22Rv1 (cell line): ENCODE data around the gene LGALS4.

ENCODE experiments used
- ZFX ChIP-seq: fragments of 450-650 bp; IDR thresholded peaks from 2 replicates; pipeline ENCODE4 v1.6.1; 2017; ENCODE audit warnings: antibody characterized with exemption, borderline replicate concordance
- TF ChIP-seq, protein P1 (sequence below): fragments of 450-650 bp; IDR thresholded peaks from 2 replicates; pipeline ENCODE4 v1.5.1; 2017; ENCODE audit warnings: mild to moderate bottlenecking

DNA sequence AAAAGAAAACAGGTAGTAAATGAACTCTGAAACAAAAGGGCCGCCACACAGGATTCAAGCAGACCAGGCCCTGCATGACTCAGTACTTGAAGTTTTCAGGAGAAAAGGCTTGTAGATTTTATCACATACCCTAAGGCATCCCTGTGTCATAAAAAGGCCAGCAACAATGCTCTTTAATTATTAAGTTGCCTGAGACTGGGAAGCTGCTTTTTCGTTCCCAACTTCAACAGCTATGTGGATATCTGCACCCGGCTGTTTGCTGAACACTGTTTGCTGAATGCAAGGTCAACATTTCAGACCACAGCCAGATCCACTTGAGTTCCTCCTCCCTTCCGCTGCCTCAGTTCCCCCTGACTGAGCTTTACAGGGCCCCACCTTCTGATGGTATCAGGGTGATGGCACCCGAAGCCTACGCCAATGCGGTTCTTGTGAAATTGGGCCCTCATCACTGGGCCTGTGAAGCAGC is 24.9 kb upstream of the LGALS4 start:
- TF ChIP-seq, protein P1, sequence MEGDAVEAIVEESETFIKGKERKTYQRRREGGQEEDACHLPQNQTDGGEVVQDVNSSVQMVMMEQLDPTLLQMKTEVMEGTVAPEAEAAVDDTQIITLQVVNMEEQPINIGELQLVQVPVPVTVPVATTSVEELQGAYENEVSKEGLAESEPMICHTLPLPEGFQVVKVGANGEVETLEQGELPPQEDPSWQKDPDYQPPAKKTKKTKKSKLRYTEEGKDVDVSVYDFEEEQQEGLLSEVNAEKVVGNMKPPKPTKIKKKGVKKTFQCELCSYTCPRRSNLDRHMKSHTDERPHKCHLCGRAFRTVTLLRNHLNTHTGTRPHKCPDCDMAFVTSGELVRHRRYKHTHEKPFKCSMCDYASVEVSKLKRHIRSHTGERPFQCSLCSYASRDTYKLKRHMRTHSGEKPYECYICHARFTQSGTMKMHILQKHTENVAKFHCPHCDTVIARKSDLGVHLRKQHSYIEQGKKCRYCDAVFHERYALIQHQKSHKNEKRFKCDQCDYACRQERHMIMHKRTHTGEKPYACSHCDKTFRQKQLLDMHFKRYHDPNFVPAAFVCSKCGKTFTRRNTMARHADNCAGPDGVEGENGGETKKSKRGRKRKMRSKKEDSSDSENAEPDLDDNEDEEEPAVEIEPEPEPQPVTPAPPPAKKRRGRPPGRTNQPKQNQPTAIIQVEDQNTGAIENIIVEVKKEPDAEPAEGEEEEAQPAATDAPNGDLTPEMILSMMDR = no peak
- no peak for TF ChIP-seq ZFX
